ENCODE measurements around the gene NPR3.

GRCh38 chr5:32812399-32812798, 101.3 kb downstream of the NPR3 start:
- TF ChIP-seq EZH2 (IDR thresholded peaks at IDR 0.05; ENCODE audit: low read depth) = no peak
- TF ChIP-seq, protein P1, sequence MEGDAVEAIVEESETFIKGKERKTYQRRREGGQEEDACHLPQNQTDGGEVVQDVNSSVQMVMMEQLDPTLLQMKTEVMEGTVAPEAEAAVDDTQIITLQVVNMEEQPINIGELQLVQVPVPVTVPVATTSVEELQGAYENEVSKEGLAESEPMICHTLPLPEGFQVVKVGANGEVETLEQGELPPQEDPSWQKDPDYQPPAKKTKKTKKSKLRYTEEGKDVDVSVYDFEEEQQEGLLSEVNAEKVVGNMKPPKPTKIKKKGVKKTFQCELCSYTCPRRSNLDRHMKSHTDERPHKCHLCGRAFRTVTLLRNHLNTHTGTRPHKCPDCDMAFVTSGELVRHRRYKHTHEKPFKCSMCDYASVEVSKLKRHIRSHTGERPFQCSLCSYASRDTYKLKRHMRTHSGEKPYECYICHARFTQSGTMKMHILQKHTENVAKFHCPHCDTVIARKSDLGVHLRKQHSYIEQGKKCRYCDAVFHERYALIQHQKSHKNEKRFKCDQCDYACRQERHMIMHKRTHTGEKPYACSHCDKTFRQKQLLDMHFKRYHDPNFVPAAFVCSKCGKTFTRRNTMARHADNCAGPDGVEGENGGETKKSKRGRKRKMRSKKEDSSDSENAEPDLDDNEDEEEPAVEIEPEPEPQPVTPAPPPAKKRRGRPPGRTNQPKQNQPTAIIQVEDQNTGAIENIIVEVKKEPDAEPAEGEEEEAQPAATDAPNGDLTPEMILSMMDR (conservative IDR thresholded peaks at IDR 0.05) = no peak
